Inflammatory macrophage treated with lipopolysaccharide for 4 hours (primary cell): ENCODE results near the gene ABCC3.

Experiments used
- DNase-seq: peaks from one replicate; pipeline ENCODE4 v3.0.0-alpha.2; 2020

Gene ABCC3

GRCh38 chr17:50630524-50631194 lies 4.0 kb upstream of the ABCC3 start:
- DNase-seq, result no peak

DNA sequence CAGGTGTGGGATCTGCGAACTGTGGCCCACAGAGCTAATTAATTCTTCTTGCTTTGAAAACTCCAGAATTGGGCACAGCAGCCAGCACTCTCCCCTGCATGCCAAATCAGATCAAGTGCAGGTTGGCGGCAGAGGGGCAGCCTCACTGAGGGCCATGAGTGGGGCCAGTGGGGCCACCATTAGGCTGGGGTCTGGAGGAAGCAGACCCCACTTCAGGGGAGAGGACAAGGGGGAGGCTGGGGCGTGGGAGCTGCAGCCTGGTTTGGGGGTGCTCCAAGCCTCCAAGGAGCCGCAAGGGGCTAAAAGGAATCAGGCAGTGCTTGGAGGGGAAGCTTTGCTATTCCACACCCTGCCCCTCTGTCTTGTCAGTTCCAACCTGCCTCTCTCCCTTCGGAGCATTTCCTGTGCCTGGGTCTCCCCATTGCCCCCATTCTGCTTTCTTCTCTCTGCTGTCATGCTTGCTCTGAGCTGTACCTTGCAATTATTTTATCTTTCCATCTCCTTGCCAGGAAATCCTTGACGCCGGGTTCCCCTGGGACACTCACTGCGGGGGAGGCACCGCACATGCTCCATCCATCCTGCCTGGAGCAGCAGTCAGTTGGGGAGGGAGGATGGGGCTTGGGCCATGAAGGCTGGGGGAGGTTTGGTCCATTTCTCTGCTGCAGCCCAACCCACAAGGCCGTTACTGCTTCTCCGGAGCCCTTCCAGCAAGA lies 3.3 kb upstream of the ABCC3 start:
- DNase-seq, result no peak

GRCh38 chr17:50631908-50632571 lies 2.6 kb upstream of the ABCC3 start:
- DNase-seq, result no peak

- DNase-seq, result no peak
Measured at GRCh38 chr17:50632637-50633036, 2.0 kb upstream of the ABCC3 start.

GRCh38 chr17:50633683-50634082 lies 998 bp upstream of the ABCC3 start:
- DNase-seq, result no peak

DNA sequence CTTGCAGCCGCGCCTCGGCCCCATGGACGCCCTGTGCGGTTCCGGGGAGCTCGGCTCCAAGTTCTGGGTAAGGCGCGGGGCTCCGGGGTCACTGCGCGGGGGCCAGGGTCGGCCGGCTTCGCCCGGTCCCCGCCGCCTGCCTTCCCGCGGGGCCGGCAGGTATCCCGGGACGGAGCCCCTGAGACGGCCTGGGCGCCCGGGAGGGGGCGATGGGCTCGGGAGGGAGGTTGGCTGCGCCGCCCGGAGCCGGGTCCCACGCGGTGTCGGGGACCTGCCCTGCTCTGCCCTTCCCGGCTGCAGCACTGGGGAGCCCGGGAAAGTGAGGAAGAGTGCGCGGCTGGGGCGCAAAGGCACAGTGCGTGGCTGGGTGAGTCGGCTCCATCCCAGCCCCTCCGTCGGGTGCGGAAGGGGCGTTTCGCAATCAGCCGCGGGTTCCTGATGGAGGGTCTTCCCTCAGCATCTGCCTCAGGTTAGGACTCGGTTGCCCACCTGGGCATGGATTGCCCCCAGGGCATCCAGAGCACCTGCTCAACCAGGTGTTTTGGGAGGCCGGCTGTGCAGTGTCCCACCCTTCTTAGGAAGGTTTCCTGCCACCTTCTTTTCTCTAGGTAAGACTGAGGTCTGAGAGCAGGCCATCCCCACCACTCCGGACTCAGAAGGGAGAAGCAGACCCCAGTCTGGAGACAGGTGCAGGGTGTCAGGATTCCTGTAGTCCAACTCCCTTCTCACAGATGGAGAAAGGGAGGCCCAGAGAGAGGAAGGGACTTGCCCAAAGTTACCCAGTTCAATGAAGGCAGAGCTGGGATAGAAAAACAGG lies 442 bp downstream of the ABCC3 start:
- DNase-seq, result no peak

- no peak for DNase-seq
Measured at GRCh38 chr17:50635732-50635981, 976 bp downstream of the ABCC3 start.

- DNase-seq, result no peak
Measured at GRCh38 chr17:50635982-50636803, 1.5 kb downstream of the ABCC3 start.

GRCh38 chr17:50636804-50637195 lies 2.1 kb downstream of the ABCC3 start:
- no peak for DNase-seq

GRCh38 chr17:50637829-50638605 lies 3.3 kb downstream of the ABCC3 start:
- no peak for DNase-seq

DNA sequence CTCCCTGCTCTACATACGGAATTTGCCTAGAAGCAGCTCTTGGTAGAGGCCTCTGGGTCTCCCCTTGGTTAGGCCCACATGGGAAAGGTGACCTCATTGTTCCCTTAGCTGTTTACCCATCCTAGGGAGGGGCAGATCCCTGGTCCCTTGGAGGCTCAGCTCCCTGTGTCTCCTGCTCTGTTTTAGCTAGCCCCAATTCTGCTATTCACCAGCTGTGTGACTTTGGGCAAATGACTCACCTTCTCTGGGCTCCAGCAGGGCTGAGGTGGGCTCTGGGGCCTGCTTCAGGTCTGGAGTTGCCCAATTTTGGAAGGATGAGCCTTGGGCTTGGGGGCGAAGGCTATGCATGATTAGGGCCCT lies 3.9 kb downstream of the ABCC3 start:
- DNase-seq, result no peak

- peak; percentile 57 for DNase-seq
Measured at GRCh38 chr17:50638966-50639713, 4.5 kb downstream of the ABCC3 start.

DNA sequence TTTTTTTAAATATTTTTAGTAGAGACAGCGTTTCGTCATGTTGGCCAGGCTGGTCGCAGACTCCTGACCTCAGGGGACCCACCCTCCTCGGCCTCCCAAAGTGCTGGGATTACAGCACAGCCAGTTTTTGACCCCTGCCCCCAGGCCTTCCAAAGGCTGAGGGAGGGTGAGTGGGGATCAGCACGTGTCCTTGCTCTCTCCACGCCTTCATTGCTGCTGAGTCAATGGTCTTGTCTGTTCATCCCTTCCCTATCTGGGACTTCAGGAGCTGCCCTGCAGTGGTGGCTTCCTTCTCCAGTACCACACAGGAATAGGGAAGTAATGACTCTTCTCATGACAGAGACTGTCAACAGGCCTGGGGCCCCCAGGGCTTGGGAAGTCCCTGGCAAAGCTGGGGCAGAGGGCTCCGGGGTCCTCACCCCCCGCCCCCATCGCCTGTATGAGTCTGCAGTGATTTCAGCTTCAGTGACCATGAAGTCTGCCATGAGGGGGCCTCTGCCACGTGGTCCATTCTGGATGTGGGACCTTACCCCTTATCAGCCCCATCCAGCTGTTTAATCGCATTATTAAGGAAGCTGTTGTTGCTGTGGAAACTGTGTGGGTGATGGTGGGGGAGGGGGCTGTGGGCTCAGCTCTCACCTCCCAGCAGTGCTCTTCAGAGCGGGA lies 6.1 kb downstream of the ABCC3 start:
- DNase-seq, result peak; percentile 87

- DNase-seq, result no peak
Measured at GRCh38 chr17:50641357-50641756, 6.7 kb downstream of the ABCC3 start.

- no peak for DNase-seq
Measured at GRCh38 chr17:50642071-50642721, 7.5 kb downstream of the ABCC3 start.

DNA sequence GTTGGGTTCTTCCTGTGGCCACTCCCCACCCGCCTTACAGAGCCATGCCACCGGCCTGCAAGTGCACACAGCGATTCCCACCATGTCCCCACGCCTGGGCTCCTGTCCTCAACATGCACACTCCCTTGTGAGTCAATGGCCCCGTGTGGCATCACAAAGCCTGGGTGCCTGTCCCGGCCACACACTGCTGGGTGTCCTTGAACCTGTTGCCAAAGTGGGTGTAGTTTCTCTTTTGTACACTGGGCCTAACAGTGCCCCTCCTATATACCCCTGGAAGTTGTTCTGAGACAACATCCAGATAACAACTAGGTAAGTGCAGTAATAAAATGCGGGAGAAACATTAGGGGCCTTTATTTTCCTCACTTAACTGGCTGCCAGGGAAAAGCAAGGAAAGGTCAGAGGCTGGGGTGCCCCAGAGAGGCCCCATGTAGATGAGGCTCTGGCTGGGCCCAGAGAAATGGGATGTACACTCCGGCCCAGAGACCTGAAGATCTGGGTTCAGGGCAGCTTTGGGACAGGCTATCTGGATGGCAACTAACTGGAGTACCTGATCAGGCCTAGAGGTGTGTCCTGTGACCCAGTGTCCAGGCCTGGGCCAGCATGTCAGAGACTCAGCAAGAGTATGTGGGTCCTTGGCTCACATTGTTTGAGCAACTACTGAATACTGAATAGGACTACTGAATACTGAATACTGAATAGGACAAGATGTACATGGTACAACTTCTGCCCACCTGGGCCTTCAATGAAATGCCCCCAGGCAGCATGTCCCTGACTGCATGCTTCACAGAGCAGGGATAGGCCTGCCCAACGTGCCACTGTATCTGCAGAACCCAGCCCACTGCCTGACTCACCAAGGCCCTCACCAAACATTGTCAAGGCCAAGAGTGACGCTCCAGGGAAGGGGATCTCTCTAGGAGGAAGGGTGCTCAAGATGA lies 8.3 kb downstream of the ABCC3 start:
- no peak for DNase-seq

DNA sequence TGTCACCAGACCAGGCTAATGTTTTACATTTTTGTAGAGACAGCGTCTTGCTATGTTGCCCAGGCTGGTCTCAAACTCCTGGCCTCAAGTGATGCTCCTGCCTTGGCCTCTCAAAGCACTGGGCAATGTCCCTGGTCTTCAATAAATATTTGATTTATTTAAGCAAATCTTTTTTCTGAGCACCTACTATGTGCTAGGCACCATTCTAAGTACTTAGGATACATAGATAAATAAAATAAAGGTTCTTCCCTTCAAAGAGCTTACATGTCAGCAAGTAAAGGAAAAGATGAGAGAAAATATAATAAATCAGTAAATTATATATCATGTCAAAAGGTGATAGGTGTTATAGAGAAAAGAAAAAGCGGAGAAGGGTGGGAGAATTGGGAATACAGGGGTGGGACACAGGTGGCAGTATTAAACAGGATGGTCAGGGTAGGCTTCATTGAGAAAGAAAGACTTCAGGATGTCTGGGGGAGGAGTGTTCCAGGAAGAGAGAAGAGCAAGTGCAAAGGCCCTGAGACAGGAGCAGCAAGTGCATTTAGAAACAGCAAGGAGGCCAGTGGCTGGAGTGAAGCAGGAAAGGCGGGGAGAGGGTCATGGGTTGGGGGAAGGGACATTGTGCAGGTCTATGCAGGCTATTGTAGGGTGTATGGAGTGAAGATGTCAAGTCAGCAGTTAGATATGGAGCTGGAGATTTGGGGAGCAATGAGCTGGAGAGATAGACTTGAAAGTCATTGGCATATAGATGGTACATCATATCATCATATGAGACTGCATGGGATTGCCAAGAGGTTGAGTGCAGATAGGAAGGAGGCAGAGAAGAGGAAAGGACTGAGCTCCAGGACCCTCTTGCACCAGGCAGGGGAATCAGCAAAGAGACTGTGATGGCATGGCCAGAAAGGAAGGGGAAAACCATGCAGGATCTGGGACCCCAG lies 11.3 kb downstream of the ABCC3 start:
- no peak for DNase-seq

GRCh38 chr17:50647187-50647586 lies 12.5 kb downstream of the ABCC3 start:
- no peak for DNase-seq
